ENCODE measurements around the gene WDR33.
"Not testable (repeated sequence)": the region's sequence is repeated elsewhere in the genome, so short reads cannot be mapped to it uniquely, and the experiment has no call there.

The WDR33 gene

DNA sequence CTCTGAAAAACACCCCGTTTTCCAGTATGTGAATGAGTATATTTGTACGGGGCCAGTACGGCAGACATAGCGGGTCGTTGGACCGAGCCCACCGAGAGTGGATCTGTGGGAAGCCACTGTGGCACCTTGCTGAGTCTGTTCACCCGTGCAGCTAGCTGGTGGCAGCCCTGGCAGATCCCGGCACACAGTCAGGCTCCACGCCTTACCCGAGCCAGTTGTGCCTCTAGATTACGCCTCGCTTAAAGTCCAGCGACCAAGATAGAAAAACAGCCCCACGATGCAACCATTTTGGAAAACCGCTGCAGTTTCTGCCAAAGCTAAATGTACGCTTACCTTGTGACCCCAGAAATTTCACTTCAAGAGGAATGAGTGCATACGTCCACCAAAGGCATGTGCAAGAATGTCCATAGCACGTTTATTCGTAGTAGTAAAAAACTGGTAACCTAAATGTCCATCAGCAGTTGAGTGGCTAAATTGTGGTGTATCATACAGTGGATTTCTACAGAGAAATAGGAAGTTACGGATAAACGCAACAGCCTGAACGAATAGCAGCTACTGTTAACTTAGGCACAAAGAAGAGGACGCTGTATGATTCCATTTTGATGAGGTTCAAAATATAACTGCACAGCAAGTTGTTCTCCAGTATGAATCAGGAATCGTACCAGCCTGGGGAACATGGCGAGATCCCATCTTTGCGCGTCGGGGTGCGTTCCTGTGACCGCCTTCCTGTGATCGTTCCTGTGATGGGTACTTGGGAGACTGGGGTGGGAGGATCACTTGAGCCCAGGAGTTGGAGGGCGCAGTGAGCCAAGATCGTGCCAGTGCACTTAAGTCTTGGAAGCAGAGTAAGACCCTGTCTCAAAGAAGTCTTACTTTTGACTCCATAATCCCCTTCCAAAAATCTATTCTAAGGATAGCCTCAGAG is 688 bp upstream of the WDR33 start:
- no peak for FAIRE-seq
- no peak for DNase-seq (ENCODE audit: extremely low spot score, insufficient read length, low read depth)

DNA sequence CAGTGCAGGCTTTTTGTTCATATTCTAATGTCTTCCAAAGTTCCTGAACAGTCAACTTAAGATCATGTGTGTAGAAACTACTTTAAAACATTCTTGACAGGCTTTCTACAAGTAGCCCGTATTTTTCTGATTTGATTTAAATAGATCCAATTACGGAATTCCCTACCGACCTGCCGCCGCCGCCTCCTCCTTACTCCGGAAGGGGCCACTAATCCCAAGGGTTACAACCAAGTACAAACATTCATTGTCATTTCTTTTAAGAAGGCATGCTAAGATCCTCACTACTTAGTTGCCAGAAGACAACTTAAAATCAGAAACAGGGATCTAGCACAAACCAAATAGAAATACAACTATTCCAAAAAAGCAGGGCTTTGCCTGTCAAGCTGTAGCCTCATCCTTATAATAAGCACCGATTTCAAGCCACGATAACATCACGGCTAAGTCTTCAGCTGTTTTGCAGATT is 784 bp downstream of the WDR33 start:
- FAIRE-seq (no peak), DNase-seq (ENCODE audit: extremely low spot score, insufficient read length, low read depth) (no peak)

DNA sequence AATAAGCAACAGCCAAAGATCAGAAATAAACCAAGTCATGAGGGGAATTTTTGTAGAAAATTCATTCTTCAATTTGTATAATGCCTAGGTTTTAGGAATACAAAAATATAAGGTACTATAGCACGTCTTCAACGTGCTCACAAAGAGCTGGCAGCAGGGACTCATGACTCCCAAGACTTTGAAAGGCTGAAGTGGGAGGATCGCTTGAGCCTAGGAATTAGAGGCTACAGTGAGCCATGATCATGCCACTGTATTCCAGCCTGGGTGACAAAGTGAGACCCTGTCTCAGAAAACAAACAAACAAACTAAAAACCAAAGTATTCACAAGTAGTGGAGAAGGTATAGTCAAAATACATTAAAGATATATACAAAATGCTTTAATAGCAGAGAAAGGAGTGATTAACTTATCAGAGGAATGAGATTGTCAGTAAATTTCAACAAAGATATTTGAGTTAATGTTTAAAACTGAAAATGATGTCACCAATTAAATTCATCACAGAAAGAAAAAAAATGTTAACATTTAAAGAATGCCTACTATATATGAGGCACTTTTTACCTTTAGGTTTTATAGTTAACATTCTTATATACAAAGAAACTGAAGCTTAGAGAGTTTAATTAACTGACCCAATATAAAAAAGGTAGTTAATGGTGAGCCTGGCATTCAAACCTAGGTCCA is 3.2 kb downstream of the WDR33 start:
- DNase-seq (ENCODE audit: extremely low spot score, insufficient read length, low read depth) (no peak), FAIRE-seq (no peak)

DNA sequence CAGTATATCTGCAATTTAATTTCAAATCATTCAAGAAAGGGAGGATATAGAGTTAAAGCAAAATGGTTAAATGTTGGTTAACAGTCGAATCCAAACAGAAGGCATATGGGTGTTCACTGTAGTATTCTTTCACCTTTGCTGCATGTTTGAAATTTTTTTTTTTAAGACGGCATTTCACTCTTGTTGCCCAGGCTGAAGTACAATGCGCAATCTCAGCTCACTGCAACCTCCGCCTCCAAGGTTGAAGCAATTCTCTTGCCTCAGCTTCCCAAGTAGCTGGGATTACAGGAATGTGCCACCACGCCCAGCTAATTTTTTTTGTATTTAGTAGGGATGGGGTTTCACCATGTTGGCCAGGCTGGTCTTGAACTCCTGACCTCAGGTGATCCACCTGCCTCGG is 4.1 kb downstream of the WDR33 start:
- not testable (repeated sequence) for FAIRE-seq; DNase-seq (ENCODE audit: extremely low spot score, insufficient read length, low read depth)

DNA sequence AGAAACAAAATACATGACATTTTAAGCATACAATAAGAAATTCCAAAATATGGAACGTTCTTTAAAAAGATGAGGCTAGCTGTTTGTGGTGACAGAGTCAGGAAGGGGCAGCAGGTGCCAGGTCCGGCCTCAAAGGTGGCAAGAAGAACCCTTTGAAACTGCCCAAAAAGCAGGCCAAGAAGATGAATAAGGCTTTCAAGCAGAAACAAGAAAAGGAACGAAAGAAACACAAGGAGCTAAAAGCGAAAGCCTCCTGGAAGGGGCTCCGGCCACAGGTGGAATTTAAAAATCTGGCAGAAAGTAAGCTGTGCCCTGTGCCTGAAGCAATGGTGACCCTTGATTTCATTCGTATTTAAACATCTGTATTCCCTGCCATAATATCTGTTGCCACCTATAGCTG is 5.5 kb downstream of the WDR33 start:
- FAIRE-seq: no peak

DNA sequence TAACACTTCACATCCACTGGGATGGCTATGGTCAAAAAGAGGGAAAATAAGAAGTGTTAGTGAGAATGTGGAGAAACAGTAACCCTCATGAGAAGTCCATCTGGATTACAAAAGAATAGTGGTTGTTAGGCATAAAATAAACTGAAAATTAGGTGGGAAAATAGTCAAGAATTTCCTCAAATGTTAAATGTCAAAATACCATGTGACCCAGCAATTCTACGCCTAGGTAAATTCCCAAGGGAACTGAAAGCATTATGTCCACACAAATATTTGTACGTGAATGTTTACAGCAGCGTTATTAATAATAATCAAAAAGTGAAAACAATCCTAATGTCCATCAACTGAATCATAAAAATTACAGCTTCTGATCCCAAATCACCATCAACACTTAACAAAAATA is 11.0 kb downstream of the WDR33 start:
- DNase-seq (ENCODE audit: extremely low spot score, insufficient read length, low read depth) (no peak), FAIRE-seq (peak; percentile 24)

More for the DNA sequence above, 5.5 kb downstream of the WDR33 start:
- no peak for DNase-seq (ENCODE audit: extremely low spot score, insufficient read length, low read depth)

DNA sequence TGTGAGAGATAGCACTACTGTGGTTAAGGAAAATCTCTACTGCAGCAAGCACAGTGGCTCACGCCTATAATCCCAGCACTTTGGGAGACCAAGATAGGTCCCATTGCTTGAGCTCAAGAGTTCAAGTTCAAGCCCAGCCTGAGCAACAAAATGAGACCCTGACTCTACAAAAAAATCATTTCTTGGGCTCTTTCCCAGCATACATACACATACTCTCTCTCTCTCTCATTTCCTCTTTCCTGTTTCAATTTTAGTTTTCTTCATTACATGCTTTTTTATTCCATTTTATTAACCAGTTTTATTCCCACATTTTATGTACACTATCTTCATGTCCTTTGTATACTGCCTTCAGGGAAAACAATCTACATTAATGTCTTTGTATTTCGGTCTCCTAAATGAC is 14.6 kb downstream of the WDR33 start:
- FAIRE-seq (no peak), DNase-seq (ENCODE audit: extremely low spot score, insufficient read length, low read depth) (no peak)

DNA sequence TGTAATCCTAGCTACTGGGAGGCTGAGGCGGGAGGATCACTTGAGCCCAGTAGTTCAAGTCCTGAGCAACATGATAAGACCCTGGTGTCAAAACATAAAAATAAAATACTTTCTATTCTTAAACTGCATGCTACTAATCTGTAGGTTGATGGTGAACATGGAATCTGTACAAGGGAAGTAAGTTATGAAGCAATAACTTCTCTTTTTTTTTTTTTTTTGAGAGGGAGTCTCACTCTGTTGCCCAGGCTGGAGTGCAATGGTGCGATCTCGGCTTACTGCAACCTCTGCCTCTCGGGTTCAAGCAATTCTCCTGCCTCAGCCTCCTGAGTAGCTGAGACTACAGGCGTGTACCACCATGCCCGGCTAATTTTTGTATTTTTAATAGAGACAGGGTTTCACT is 16.1 kb downstream of the WDR33 start:
- not testable (repeated sequence) for FAIRE-seq; DNase-seq (ENCODE audit: extremely low spot score, insufficient read length, low read depth)

DNA sequence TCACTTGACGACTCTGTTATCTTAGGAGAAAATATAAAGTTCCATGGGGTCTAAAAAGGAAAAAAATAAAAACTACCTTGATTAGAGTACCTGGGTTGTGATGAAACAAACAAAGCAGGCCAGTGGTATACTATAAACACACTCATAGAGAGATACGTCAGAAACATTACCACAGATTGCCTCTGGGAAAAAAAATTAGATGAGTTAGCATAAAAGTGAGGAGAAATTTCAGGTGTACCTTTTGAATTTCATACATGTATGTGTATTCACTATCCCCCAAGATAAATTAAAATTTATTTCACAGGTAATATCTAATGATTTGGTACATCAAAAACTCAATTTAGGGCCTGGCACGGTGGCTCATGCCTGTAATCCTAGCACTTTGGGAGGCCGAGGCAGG is 18.2 kb downstream of the WDR33 start:
- FAIRE-seq (no peak), DNase-seq (ENCODE audit: extremely low spot score, insufficient read length, low read depth) (no peak)

DNA sequence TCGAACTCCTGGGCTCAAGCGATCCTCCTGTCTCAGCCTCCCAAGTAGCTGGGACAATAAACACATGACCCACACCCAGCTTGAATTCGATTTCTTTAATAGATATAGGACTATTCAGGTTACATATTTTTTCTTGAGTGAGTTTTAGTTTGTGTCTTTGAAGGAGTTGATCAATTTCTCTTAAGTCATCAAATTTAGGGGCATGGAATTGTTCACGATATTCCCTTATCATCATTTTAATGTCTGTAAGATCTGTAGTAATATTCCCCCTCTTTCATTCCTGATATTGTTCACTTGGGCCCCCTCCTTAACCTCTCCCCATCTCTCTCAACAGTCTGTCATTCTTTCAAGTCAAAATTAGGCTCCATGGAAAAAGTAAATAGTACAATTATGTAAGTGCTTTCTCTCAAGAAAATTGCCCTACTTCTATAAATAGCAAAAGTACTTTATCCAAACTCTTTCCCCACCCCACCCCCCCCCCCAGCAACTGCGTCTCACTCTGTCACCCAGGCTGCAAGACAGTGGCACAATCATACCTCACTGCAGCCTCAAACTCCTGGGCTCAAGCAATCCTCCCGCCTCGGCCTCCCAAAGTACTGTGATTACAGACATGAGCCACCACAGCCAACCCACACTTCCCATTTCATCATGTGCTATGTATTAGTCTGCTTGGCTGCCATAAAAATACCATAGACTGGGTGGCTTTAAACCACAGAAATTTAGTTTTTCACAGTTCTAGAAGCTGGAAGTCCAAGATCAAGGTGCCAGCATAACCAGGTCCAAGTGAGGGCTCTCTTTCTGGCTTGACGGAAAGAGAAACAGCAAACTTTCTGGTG is 20.1 kb downstream of the WDR33 start:
- FAIRE-seq: no peak

DNA sequence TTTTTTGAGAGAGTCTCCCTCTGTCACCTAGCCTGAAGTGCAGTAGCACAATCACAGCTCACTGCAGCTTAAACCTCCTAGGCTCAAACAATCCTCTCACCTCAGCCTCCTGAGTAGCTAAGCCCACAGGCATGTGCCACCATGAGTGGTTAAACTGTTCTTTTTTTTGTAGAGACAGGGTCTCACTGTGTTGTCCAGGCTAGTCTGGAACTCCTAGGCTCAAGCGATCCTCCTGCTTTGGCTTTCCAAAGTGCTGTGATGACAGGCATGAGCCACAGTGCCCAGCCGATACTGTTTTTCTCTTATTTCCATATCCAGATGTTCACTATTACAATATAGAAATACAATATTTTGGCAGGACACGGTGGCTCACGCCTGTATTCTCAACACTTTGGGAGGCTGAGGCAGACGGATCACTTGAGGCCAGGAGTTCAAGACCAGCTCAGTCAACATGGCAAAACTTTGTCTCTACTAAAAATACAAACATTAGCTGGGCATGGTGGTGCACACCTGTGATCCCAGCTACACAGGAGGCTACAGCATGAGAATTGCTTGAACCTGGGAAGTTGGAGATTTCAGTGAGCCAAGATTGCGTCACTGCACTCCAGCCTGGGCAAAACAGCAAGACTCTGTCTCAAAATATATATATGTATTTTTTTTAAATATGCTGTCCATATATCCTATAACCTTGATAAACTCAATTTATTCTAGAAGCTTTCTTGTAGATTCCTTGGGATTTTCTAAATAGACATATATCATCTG is 24.7 kb downstream of the WDR33 start:
- FAIRE-seq (no peak), DNase-seq (ENCODE audit: extremely low spot score, insufficient read length, low read depth) (no peak)

More for the DNA sequence above, 20.1 kb downstream of the WDR33 start:
- no peak for DNase-seq (ENCODE audit: extremely low spot score, insufficient read length, low read depth)

DNA sequence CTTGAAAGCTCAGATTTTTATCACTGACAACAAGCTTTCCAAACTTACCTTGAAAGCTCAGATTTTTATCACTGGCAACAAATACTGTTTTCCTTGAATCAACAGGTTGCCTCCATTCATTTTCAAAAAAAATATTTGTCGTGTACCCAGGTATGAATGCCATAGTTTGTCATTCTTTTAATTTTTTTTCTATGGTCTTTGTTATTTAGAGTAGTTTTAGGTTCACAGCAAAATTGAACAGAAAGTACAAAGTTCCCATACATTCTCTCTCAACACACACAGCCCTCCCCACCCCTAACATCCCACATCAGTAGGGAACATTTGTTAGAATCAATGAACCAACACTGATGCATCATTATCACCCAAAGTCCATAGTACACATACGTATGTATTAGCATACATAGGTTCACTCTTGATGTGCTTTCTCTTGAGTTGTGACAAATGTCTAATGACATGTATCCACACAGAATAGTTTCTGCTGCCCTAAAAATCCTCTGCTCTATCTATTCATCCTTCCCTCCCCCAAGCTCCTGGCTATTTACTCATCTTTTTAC is 25.9 kb downstream of the WDR33 start:
- no peak for FAIRE-seq

DNA sequence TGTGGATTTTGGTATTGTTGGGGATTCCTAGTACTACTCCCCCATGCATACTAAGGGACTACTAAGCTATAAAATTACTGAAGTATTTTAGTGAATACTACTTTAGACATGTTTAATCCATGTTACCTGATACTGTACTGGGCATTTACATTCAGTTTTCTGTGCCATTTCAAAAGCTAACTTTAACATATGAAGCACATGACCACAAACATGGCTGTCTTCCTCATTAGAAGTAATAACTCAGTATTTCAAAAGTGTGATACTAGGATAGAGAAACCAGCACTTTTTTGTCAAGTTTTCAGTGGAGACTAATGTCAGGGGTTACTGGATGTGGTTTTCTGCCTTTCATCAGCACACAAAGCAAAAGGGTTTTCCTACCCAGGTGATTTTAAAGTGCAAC is 27.9 kb downstream of the WDR33 start:
- FAIRE-seq: no peak
- no peak for DNase-seq (ENCODE audit: extremely low spot score, insufficient read length, low read depth)

More for the DNA sequence above, 25.9 kb downstream of the WDR33 start:
- no peak for DNase-seq (ENCODE audit: extremely low spot score, insufficient read length, low read depth)

DNA sequence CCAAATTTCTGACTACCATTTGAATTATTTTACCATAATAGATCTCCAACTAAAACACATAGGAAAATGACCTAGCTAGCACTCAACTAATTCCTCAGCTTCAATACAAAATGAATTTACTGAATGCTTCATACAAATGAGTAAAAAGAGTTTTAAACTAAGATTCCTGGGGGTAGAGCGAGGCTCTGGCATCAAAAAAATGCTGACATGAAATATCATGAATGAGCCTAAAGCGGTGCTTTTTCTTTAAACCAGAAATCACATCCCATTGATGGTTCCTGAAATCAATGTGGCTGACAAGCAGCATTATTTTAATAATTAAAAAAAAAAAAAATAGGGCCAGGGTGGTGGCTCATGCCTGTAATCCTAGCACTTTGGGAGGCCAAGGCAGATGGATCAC is 32.1 kb downstream of the WDR33 start:
- FAIRE-seq (no peak), DNase-seq (ENCODE audit: extremely low spot score, insufficient read length, low read depth) (no peak)

DNA sequence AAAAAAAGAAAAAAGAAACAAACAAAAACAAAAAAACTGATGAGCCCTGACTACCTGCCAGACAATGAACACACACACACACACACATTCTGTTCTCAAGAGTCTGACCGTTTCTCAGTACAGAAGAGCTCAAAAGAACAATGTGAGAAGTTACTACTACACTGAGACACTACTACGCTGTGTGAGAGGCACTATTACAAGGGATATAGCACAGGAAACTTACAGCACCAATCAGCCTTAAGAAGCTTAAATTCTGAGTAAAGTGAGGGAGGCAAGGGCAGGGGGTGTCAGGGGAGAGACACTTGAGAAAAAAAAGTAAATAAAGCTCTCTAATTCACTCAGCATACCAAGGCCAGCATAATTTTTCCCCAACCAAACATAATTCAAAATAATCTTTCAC is 32.5 kb downstream of the WDR33 start:
- DNase-seq (ENCODE audit: extremely low spot score, insufficient read length, low read depth) (no peak), FAIRE-seq (no peak)

DNA sequence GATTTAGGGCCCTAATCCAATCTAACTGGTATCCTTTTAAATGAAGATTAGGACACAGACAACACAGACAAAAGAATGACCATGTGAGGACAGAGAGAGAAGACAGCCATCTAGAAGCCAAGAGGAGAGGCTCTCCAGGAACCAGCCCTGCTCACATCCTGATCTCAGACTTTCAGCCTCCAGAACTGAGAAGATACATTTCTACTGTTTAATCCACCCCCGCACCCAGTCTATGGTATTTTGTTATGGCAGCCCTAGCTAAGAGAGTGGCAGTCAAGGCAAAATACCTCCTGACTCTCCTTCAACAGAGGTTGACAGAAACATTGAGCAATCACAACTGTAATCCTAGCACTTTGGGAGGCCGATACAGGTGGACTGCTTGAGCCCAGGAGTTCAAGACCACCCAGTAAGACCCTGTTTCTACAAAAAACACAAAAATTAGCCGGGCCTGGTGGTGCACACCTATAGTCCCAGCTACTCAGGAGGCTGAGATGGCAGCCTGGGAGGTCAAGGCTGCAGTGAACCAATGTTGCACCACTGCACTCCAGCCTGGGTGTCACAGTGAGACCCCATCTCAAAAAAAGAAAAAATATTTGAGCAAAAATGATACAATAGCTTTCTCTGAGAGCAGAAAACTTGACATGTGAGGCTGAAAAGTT is 34.7 kb downstream of the WDR33 start:
- FAIRE-seq (no peak), DNase-seq (ENCODE audit: extremely low spot score, insufficient read length, low read depth) (no peak)

DNA sequence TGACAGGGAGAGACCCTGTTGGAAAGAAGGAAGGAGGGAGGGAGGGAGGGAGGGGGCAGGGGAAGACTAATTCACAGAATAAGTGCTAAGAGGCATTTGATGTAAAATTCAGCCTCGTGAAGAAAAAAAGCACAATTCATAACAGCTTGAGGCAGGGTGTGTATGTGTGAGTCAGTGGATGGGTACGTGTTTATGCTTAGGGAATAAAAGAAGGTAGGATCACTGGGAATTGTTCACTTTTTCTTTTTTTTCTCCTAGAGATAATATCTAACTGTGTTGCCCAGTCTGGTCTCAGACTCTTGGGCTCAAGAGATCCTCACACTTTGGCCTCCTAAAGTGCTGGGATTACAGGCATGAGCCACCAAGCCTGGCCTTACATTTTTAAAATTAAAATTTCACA is 39.2 kb downstream of the WDR33 start:
- DNase-seq (ENCODE audit: extremely low spot score, insufficient read length, low read depth) (no peak), FAIRE-seq (no peak)

DNA sequence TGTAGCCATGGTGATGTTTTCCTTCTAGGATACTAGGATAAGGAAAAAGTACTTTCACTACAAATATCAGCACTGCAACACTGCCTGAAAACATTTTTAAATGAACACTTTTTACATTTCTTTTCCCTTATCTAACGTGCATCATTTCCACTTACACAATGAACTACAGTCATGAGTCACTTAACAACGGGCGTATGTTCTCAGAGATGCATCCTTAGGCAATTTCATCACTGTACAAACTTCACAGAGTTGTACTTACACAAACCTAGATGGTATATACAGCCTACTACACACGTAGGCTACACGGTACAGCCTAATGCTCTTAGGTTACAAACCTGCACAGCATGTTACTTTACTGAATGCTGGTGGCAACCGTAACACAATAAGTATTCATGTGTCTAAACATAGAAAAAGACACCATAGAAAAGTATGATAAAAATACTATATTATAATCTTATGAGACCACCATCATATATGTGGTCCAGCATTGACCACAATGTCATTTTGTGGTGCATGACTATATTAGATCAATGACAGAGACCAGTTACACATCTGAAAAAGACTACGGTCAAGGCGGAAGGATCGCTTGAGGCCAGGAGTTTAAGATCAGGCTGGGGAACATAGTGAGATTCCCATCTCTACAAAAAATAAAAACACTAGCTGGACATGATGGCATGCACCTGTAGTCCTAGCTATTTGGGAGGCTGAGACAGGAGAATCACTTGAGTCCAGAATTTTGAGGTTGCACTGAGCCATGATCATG is 39.8 kb downstream of the WDR33 start:
- FAIRE-seq: no peak
- DNase-seq (ENCODE audit: extremely low spot score, insufficient read length, low read depth): no peak

Measured in GM18507 (cell line).